A673 (cell line): ENCODE measurements around the gene GPRC5D.

Experiments used
- CTCF ChIP-seq: fragments of 300-800, 200-600 bp; sonication (generic); conservative IDR thresholded peaks from 2 replicates; pipeline ENCODE4 v1.5.1; 2017; ENCODE audit warnings: low read depth, mild to moderate bottlenecking, antibody characterized with exemption, low read length, moderate library complexity, mixed read lengths
- EZH2 ChIP-seq: fragments of 200-600 bp; sonication (generic); IDR thresholded peaks from 2 replicates; pipeline ENCODE4 v1.6.1; 2017; ENCODE audit warnings: borderline replicate concordance, low read depth, mild to moderate bottlenecking, mixed read lengths, antibody characterized with exemption, low read length; ENCODE audit not compliant: poor library complexity, severe bottlenecking

GRCh38 chr12:12901158-12901791, 50.7 kb downstream of the GPRC5D start:
- TF ChIP-seq CTCF (no peak), EZH2 (no peak)
